IPS DF 4.7 (cell line): ENCODE measurements around the gene OMP.

ENCODE experiments used
- DNase-seq: peaks from one replicate; pipeline ENCODE4 v3.0.0-alpha.2; 2013; ENCODE audit warnings: low spot score; ENCODE audit errors: extremely low read depth

Gene OMP

DNA sequence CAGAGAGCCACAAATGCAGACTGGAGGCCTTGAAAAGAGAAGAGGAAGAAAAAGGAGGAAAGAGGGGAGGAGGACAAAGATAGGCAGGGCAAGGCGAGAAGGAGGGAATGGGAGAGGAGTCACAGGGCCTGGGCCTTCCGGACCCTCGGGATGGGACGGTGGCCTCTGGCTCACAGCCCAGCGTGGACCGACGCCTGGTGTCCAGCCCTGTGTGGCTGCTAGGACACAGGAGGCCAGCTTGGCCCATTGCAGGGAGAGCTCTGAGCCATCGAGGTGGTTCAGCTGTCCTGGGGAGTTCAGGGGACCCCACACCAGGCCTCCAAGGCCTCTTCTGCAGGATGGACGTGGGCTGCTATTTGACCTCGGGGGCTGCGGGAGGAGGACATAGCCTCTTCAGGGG lies 34.8 kb downstream of the OMP start:
- DNase-seq, result no peak

DNA sequence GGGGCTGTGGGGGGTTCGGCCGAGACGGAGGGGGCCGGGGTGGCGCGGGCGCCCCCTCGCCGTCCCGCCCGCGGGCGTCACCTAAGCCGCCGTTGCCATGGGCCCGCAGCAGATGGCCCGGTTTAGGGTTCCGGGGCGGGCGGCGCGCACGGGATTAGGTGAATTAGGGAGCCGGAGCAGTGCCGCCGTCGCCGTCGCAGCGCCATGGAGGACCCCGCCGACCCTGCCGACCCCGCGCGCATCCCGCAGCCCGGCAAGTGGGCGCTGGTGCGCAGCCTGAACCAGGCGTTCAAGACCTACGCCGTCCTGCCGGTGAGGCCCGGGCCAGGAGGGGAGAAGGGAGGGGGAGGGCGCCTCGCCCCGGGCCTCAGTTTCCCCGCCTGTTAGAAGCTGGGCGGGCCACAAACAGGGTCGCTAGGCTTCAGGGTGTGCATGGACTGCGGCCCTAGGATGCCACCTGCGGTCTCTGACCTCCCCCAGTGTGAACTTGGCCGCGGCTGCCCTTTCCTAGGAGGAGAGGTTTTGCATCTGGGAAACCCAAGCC lies 35.5 kb downstream of the OMP start:
- DNase-seq, result no peak

- no peak for DNase-seq
These were observed 36.6 kb downstream of the OMP start for GRCh38 chr11:77139201-77139600.

DNA sequence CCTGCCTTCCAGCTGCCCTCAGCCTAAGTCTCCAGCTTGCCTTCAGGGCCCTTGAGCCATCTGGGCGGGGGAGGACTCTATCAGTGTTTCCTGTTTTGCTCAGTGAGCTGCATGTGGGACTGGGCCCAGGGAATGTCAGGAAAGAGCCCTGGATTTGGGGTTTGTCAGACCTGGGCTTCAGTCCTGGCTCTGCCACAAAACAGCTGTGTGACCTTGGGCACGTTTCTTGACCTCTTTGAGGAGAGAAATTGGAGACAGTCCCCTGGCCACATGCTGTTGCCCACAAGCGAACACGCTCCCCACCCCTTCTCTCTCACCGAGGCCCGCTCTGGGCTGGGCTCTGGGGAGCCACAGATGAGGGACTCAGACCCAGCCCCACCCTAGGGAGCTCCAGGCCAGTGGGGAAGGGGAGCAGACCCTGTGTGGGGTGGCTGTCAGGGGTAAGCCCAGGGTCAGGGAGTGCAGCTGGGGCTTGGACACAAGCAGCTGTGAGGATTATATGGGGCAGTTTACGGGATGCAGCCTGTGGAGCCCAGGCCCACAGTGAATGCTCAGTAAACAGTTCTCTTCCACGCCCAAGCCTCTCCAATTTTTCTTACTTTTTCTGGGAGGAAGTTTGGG lies 37.7 kb downstream of the OMP start:
- DNase-seq, result no peak

GRCh38 chr11:77141034-77141433 lies 38.4 kb downstream of the OMP start:
- no peak for DNase-seq

GRCh38 chr11:77141475-77141874 lies 38.8 kb downstream of the OMP start:
- no peak for DNase-seq

- no peak for DNase-seq
These were observed 39.7 kb downstream of the OMP start for GRCh38 chr11:77142091-77142975.

DNA sequence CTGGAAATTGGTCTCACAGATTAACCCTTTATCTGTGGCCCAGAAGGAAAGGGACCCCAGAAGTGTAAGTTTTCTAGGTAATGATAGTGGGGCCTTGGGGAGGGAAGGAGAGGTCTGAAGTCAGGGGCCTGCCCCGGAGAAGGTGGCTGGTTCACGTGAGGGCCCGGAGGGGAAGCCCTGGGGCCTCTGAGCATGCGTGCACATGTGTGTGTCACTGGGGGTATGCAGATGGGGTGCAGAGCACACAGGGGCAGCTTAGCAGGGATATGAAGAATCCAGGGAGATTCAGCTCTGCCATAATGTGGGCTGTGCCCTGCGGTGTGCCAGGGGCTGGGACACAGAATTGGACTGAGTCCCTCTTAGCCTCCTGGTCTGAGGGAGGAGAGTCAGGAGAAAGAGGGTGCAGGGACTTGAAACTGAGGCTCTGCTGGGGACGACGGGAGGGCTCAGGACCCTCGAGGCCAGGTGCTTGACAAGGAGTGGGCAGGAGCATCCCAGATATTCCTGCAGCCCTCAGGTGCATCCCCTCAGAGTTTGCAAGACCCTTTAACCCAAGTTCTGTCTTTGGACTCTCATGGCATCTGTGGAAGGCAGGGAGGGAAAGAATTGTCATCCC lies 40.9 kb downstream of the OMP start:
- no peak for DNase-seq

DNA sequence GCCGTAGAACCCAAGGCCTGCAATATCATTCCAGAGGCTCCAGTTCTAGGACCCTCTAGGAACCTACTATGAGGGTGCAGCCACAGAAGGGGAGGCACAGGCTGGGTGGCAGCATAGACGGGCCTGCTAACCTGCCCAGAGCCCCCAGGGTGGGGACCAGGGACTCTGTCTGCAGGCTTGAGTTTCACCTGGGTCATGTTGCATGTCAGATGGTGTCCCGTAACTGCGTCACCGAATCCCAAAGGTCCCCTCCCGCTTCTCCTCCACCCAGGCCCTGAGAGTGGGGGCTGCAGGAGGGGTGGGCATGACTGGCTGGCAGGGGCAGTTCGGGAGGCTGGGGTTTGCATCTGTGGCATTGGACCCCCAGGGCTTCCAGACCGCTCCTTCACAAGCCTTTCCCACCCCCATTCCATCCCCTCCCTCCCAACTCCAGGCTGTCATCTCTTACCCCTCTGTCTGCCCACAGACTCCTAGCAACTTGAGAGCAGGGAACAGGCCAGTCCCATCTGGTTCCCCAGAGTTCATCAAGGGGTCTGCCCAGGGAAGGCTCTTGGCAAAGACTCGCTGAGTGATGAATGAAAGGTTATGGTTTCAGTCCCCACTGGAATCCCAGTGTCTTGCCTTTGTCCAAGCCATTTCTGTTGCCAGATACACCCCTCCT lies 41.7 kb downstream of the OMP start:
- no peak for DNase-seq

DNA sequence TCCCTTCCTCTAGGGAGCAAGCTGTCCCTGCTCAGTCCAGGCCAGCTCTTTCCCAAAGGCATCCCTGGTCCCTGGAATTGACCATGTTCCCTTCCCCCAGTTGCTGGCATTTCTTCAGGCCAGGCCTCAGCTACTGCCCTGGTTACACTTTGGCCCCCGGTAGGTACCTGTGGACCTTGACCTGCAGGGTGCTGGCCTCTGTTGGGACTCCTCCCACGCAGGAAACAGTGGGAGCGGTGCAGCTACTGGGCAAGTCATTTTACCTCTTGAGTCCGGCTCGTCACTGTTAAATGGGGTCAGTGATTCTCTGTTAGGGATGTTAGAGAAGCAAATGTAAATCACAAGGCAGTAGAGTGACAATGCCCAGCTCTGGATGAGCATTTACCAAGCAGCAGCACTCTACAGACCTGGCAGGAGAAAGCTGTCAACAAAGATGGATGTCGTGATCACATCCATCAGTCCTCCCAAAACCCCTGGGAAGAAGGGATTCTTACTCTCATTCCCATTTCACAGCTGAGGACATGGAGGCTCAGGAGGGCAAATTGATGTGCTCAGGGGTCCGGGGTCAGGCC lies 42.3 kb downstream of the OMP start:
- no peak for DNase-seq

GRCh38 chr11:77146261-77147035 lies 43.8 kb downstream of the OMP start:
- no peak for DNase-seq

DNA sequence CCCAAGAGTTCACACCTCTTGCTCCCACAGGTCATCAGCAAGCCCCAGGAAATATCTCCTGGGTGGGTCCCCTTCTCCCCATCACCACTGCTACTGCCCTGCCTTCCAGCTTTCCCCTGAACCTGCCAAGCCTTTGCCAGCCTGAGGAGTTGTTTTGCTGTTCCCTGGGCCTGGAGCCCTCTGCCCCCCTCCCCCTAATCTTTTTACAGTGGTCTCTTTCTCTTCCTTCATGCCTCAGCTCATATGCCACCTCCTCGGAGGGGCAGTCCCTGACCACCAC lies 44.3 kb downstream of the OMP start:
- no peak for DNase-seq

- DNase-seq, result no peak
These were observed 45.2 kb downstream of the OMP start for GRCh38 chr11:77147668-77148321.

- no peak for DNase-seq
These were observed 46.5 kb downstream of the OMP start for GRCh38 chr11:77148963-77149715.

DNA sequence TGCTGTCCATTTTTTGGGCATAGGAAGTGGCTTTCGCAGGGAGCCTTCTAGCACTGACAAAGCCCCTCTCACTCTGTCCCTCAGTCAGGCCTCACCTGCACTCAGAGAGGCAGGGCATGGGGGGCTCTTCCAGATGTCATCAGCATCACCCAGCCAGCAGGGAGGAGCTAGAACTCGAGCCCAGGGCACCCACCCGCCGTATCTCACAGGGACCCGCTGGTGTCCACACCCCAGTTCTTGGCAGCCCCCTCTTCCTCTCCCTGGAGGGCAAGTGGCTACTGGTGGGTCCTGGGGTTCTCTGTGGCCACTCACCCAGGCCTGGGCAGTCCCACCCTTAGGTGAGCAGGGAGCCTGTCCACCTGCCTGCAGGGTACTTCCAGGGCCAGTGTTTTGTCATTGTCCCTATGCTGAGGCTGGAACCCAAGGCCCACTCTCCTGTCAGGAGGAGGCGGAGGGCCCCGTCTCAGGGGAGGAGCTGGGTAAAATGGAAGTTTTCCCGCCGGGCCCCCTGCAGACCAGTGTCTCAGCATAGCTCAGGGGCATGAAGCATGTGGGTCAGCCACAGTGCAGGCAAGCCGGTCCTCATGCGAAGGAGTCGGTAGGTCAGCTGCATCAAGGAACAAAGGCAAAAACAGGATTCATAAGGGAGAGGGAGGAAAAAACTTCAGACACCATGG lies 47.2 kb downstream of the OMP start:
- no peak for DNase-seq

GRCh38 chr11:77150836-77151235 lies 48.2 kb downstream of the OMP start:
- DNase-seq, result no peak

GRCh38 chr11:77151804-77152509 lies 49.3 kb downstream of the OMP start:
- no peak for DNase-seq

GRCh38 chr11:77152846-77153245 lies 50.2 kb downstream of the OMP start:
- no peak for DNase-seq
